Measurements from ENCODE around the gene ARFGAP1.

DNA sequence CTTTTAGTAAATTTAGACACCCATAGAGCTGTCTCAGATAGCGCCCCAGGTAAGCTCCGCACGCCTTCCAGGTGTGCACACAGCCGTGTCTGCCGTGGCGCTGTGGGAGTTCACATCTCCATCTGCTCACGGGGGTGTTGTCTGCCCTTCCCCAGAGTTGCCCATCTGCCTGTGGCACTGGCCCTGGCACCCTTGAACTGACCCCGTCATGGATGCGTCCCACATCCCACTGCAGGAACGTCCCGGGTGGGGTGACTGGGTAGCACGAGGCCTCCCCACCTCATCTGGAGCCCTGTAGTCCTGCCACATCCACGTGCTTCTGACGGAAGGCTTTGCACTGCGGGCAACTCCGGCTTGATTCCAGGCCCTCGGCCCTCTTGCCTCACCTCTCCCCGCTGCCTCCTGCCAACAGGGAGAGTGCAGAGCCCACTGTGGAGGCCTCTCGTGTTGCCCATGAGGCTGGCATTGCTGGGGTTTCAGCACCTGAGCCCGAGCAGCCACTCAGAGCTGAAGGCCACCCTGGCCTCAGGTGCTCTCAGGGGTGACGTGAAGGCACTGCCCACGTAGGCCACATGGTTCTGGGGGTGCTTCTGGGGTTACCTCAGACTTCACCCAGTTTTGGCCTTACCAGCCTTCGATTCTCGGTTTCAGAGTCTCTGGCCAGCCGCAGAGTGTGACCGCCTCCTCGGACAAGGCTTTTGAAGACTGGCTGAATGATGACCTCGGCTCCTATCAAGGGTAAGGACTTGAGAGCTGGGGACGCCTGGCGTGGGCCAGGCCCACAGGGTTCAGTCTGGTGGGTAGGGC is 5.1 kb downstream of the ARFGAP1 start:
- TF ChIP-seq, protein P1, sequence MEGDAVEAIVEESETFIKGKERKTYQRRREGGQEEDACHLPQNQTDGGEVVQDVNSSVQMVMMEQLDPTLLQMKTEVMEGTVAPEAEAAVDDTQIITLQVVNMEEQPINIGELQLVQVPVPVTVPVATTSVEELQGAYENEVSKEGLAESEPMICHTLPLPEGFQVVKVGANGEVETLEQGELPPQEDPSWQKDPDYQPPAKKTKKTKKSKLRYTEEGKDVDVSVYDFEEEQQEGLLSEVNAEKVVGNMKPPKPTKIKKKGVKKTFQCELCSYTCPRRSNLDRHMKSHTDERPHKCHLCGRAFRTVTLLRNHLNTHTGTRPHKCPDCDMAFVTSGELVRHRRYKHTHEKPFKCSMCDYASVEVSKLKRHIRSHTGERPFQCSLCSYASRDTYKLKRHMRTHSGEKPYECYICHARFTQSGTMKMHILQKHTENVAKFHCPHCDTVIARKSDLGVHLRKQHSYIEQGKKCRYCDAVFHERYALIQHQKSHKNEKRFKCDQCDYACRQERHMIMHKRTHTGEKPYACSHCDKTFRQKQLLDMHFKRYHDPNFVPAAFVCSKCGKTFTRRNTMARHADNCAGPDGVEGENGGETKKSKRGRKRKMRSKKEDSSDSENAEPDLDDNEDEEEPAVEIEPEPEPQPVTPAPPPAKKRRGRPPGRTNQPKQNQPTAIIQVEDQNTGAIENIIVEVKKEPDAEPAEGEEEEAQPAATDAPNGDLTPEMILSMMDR (conservative IDR thresholded peaks at IDR 0.05; ENCODE audit: low read length): no peak
- no peak for TF ChIP-seq EZH2phosphoT487 (IDR thresholded peaks at IDR 0.05; ENCODE audit: borderline replicate concordance)
